GM18868 (cell line): ENCODE data around the gene TMEM183A.

ENCODE experiments used
- ATAC-seq: cut with Tn5 transposase; IDR thresholded peaks from one replicate; pipeline ENCODE4 v1.9.1; 2021; ENCODE audit warnings: mild to moderate bottlenecking, moderate library complexity; ENCODE audit not compliant: unreplicated experiment

Gene TMEM183A

DNA sequence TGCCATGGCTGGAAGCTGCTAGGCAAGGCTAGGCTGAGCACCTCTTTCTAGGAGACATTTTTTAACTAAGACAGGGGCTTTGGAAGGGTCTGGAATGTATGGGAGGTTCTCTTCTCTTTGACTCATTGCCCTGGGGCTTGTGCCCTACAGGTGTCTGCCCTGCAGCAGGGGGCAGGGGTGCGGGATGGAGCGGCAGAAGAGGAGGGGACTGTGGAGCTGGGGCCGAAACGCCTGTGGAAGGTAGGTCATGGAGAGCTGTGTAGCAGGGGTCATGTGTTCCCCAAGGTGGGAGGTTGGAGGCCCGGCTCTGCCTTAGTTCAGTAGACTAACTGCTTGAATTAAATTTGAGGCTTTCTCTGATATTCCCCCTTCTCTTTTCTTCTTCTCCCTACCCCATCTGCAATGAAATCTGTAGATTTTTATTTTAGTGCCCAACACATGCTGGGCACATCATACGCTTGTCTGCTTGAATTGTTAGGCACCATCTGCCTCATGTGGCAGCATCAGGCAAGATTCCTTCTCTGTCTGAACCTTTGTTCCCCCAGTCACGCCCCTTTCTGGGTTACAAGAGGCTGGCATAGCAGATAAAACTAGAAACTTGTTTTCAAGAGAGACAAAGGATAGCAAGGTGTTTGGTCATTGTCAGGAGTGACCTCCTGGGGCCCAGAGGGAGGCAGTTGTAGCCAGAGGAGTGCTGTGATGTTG, 37.5 kb downstream of the TMEM183A start:
- no peak for ATAC-seq

DNA sequence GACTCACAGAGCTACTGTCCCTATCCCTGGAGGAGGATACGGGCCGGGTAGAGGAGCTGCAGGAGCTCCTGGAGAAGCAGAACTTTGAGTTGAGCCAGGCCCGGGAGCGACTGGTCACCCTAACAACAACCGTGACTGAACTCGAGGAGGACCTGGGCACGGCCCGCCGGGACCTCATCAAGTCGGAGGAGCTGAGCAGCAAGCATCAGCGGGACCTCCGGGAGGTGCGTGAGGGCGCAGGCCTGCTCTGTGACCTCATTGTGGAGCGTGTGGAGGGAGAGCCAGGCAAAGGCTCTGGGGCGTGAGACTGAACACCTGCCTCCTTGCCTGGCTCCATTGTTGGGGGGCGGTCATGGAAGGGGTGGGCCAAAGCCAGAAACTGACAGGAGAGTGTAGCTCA, 38.2 kb downstream of the TMEM183A start:
- no peak for ATAC-seq

DNA sequence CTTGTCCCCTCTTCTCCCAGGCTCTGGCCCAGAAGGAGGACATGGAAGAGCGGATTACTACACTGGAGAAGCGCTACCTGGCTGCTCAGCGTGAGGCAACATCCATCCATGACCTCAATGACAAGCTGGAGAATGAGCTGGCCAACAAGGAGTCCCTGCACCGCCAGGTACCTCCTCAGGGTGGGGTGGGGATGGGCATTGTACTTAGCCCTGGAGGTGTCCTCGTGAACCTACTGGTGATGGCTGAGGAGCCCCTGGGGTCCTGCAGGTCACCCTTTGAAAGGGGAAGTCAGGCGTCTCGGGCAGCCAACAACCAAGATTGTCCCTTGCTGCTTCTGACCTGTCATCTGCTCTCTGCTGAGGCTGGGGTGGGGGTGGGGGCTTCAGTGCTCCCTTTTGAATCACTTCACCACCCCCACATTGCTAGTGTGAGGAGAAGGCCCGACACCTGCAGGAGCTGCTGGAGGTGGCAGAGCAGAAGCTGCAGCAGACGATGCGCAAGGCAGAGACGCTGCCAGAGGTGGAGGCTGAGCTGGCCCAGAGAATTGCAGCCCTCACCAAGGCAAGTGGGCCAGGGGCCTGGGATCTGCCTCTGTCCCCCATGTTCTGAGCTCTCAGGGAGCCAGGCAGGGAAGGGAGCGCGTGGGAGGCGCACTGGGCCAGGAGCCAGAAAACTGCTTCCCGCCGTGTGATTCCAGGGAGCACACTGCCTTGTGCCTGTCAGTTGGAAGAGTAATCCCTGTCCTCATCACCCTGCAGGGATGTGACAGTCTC, 38.8 kb downstream of the TMEM183A start:
- no peak for ATAC-seq

DNA sequence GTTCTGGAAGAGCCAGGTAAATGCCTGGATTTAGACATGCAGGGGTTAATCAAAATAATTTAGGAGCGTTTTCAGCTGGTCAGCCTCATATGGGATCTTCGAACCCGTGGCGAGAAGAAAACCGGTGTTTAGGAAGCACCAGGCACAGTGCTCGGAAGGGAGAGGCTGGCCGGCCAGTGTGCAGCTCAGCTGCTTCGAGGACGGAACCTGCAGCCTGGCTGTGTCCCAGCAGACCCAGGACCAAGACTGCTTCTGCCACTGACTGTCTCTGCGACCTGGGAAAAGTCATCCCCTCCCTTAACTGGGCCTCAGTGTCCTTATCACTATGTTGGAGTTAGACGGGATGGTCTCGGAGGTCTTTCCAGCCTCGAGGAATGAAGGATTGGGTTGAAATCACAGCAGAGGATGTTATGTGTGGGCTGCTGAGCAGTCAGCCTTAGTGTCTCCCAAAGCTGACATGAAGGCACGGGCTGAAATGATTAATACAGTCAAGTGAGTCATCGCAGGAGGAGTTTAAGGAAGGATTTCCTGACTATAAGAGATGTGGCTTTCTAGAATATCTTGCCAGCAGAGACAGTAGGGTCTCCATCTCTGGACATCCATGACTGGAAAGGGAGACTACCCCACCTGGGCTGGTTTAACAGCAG, 39.9 kb downstream of the TMEM183A start:
- no peak for ATAC-seq

DNA sequence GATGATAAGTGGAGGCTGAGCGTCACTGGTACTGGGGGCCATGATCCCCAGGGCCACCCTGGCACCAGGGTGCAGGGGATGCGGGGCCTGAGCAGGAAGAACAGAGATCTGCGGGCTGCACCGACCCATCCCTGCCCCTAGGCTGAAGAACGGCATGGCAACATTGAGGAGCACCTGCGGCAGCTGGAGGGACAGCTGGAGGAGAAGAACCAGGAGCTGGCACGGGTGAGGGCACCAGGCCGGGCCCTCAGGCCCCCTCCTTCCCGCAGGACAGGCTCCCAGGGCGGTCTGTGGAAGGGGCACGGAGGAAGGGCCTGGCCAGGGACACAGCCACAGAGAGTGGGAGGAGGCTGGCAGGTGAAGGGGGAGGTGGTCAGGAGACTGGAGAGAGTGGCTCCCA, 40.9 kb downstream of the TMEM183A start:
- ATAC-seq, result no peak

DNA sequence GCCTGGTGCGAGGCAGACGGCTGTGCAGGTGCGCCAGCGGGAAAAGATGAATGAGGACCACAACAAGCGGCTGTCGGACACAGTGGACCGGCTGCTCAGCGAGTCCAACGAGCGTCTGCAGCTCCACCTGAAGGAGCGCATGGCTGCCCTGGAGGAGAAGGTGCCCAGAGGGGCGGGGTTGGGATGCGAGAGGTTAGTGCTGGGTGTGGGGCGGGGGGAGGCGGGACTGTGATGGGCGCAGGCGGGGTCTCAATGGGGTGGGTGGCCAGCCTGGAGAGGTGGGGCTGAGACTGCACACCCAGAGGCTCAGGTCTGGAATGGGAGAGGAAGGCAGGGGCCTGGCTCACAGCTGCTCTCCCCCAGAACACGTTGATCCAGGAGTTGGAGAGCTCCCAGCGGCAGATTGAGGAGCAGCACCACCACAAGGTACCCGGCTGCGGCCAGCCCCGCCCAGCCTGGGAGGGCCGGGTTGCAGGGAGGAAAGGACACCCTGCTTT, 41.4 kb downstream of the TMEM183A start:
- ATAC-seq, result no peak

DNA sequence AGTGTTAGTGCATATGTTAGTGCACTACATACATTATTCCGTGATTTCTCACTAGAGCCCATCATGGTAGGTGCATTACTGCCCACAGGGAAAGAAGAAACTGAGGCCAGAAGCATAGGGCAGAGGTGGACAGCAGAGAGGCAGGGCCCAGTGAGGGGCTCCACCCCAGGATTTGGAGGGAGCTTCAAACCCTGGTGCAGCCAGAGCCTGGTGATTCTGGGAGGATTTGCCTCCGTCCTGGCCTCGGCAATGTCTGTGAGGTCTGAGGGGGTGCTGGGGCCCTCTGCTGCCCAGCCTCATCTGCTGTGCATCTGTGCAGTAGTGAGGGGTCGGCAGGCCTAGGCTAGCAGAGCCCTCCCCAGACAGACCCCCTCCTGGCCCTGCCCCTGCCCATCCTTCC, 41.9 kb downstream of the TMEM183A start:
- no peak for ATAC-seq

DNA sequence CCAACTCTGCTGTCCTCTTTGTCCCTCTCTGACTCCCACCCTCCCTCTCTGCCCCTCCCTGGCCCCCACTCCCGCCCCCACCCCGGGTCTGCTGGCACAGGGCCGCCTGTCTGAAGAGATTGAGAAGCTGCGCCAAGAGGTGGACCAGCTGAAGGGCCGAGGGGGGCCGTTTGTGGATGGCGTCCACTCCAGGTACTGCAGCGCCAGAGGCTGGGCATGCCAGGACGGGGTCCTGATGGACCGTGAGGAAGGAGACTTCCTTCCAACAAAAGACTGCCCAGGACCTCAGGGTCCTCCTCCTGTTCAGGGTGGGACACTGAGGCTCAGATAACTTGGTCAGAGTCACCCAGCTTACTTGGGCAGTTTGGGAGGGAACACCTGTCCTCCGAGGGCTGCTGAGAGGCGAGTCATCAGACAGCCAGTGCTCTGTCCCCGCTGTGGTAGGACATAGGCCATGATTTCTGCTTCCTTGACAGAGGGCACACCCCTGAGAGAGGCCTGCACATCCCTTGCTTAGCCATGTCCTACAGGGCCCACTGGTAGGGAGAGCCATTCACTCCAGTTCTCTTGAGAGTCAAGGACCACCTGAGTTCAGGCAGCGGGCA, 42.5 kb downstream of the TMEM183A start:
- no peak for ATAC-seq

DNA sequence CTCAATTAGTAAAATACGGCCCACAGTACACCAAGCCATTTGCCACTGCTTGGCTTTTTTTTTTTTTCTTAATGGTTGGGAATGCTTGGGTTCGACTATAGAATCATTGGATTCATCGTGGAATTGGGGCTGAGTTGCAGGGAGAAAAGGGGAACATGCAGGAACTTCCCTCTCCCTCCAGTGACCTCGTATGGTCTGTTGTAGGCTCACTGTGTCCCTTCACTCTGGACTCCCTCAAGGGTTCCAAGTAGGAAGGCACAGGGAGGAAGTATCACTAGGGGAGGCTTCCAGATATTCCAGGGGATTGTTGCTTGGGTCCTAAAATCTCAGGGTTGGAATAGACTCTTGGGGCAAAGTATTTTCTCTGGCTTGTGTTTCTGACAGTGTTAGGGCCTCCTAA, 43.7 kb downstream of the TMEM183A start:
- ATAC-seq, result no peak

DNA sequence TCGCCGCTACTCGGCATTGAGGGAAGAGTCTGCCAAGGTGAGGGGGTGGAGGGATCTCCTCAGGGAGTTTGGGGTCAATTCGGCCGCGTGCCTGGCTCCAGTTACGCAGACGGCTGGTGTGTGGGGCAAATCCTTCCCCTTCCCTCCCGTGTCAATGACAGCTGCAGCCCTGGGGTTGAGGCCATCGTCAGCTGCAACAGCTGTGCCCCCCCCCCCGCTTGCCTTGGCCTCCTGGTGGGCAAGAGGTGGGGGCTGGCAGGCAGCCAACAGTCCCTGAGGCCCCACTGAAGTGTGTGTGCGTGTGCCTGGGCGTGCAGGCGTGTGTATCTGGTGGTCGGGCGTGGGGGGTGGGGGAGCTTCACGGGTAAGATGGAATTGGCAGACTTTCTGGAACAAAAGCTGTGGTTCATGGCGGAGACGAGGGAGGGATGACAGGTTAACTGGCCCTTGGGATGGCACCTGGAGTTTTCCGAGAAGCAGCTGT, 44.7 kb downstream of the TMEM183A start:
- ATAC-seq, result no peak

DNA sequence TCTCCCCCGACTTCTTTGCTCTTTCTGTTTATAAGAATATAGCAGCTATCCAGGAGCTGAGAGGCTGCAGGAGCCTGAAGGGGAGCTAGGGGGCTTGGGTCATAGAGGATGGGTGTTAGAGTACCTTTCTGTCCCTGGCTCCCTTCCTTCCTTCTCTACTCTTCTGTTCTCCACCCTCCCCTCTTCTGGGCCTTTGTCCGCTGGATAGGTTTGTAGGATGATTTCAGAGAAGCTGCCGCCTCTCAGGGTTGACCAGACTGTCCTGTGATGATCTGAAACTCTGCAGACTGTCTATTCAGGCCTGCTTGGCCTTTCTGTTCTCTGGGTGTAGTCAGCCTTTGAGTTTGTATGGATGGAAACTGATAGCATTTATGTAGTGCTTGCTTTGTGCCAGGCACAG, 45.4 kb downstream of the TMEM183A start:
- ATAC-seq, result no peak

DNA sequence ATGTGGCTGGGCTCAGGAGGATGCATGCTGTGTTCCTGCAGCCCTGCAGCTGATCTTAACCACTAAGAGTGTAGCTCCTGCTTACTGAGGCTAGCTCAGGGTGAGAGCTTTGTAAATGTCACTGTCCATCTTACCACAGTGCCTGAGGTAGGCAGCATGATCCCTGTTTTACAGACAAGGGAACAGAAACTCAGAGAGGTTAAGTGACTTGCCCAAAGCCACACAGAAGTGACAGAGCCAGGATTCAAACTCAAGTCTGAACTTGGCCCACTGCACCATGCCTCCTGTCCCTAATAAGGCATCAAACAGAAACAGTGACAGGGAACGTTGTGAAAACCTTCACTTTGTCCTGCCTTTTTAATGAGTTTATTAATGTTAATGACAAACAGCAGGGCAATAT, 47.0 kb downstream of the TMEM183A start:
- no peak for ATAC-seq

DNA sequence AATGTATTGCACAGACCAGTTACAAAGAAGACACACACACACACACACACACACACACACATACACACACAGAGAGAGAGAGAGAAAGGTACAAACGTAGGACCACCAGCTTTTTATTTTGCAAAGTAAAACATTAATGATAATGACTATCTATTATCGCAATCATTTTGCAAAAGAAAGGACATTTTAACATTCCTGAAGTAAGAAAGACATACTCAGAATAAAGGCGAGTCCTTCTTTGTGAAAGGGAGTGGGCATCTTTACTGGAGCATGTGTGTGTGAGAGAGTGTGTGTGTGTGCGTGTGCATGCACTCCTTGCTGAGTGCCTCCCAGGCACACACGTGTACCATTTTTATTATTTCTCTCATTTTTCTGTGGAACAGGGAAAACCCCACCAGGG, 47.5 kb downstream of the TMEM183A start:
- no peak for ATAC-seq

DNA sequence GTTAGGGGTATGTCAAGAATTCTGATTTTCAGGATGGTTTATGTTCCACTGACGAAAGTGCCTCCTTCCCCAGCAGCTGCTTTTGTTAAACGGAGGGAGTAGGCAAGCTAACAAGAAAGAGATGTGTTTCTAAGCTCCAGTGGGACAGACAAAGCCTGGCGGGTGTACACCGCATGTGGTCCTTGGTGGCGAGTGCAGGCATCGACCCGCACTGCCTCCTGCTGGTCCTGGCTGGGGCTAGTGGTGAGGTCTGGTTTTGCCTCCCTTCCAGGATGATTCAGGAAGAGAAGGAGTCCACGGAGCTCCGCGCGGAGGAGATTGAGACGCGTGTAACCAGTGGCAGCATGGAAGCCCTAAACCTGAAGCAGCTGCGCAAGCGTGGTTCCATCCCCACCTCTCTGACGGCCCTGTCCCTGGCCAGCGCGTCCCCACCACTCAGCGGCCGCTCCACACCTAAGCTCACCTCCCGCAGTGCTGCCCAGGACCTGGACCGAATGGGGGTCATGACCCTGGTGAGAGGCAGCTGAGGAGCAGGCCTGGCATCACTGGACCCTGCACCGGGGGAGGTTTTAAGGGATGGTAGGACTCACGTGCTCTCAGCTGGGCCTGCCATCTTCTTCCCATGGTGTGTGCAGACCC, 48.1 kb downstream of the TMEM183A start:
- ATAC-seq, result no peak

DNA sequence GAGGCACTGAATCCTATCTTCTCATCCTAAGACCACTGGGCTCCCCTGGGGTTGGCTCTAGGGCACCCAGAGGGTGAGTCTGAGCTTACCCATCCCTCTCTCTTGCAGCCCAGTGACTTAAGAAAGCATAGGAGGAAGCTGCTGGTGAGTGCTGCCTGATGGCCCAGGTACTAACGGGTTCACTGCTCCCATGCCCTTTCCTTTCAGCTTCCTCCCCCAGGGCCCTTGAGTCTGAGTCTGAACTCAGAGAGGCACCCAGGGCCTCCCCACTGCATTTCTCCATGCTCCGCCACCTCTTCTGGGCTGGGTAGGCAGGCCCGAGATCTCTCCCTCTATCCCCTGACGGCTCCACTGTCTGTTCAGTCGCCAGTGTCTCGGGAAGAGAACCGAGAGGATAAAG, 48.8 kb downstream of the TMEM183A start:
- no peak for ATAC-seq

DNA sequence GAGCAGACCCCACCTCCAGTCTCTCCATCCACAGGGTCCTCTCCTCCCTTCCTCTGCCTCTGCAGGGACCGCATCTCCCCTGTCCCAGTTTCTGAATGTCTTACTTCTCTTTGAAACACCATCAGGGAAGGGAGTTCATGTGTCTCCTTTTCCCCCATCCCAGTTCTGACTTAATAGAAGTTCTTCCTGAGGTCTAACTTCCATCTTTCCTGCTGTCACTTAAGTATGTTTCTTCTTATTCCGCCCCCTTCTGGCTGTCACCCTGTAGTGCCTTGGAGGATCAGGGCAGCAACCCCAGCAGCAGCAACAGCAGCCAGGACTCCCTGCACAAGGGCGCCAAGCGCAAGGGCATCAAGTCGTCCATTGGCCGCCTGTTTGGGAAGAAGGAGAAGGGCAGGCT, 49.3 kb downstream of the TMEM183A start:
- ATAC-seq, result no peak

DNA sequence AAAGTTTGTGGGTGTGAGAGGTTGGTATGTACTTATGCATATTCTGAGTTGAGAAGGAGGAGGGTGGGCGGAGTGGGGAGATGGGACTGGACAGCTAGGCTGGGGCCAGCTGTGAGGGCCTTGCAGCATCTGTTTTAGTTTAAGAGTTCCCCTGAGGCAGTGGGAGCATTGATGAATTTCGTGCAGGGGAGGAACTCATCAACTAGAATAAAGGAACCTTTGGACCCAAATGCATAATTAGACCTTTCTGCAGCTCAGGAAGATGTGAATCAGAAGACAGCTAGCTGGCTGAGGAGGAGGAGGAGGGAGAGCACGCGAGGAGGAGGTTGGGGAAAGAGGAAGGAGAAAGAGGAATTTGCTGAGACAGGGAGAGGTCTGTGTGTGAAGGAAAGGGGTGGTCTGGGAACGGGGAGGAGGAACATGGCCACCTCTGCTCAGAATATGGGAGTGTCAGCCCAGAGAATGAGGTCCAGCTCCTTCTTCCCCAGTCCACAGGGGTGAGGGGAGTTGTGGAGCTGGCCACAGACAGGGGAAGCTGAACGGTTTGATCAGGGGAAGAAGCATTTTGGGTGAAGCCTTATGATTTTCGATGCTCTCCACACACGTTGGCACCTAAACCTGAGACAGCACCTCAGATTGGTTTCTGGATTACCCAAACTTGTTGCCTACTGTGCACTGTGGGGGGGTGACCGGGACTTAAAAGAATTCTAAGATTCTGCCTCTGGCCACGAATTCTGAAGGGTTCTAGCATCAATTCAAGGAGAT, 50.9 kb downstream of the TMEM183A start:
- ATAC-seq, result no peak

DNA sequence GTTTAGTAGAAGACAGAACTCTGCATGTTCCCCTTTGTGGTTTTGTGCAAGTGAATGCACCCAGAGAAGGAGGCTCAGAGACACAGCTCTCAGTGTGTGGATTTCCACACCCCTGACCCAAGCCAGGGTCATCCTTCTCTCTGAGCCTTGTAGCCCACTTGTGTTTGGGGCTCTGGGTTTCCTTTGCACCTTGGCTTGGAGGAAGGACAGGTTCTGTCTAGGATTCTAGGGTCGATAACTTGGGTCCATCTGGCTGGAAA, 51.4 kb downstream of the TMEM183A start:
- ATAC-seq, result no peak

DNA sequence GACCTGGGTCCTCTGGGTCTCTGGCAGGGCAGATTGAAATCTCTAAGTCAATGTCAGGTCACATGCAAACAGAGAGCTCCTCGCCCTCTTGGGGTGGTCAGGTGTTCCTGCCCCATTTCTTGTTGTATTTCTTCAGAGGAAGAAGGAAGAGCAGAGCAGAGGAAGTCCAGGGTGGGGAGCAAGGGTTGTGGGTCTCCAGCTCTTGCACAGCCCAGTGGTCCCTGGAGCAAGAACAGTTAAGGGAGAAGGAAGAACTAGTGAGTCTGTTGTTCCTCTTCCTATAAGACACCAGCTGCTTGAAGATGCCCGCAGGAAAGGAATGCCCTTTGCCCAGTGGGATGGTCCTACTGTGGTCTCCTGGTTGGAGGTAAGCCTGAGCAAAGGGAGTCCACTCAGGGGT, 52.3 kb downstream of the TMEM183A start:
- no peak for ATAC-seq

DNA sequence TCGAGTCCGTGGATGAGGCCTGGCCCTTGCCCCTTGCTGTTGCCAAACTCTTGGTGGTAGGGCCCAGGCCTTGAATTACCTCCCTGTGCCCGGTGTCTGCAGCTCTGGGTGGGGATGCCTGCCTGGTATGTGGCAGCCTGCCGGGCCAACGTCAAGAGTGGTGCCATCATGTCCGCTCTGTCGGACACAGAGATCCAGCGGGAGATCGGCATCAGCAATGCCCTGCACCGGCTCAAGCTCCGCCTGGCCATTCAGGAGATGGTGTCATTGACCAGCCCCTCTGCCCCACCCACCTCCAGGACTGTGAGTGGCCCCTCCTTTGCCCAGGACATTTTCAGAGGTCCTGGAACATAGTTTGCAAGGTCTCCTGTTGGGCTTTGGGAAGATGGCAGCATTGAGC, 52.9 kb downstream of the TMEM183A start:
- ATAC-seq, result no peak
